ENCODE results near the gene AGBL4. TPM values are rescaled to one million over a fixed set of nuclear protein-coding genes. Genes with fewer than 3 reads are reported as not detected.

The AGBL4 gene
- total RNA-seq, 2 donors from 2014 or later, result 0.40 to 5.5 TPM

- Histone ChIP-seq H3K27ac (ENCODE audit: low read depth, low read length) (no peak overlapping the region), H3K9me3 (ENCODE audit: control insufficient read depth, low read length) (peaks cover 10% of the 10 kb centered on the region), H3K36me3 (ENCODE audit: control insufficient read depth, insufficient read depth, low read length) (no peaks in the 10 kb centered on the region), H3K4me1 (ENCODE audit: control insufficient read depth, insufficient read depth, low read length) (no peaks in the 10 kb centered on the region), H3K27me3 (ENCODE audit: control insufficient read depth, insufficient read depth, low read length, poor library complexity, severe bottlenecking) (no peaks in the 10 kb centered on the region), H3K9ac (ENCODE audit: extremely low read depth, low read length, poor library complexity, severe bottlenecking) (no peak overlapping the region), H3K4me3 (ENCODE audit: low read length) (no peak overlapping the region)
- H3K27me3 Mint-ChIP-seq (ENCODE audit: insufficient read depth), result no peaks in the 10 kb centered on the region
- H3K9me3 Mint-ChIP-seq, result peaks cover 16% of the 10 kb centered on the region
- peaks cover 9% of the 10 kb centered on the region for H3K36me3 Mint-ChIP-seq (ENCODE audit: low read depth)
- TF ChIP-seq CTCF (conservative IDR thresholded peaks at IDR 0.05), result no peak
- no peak for DNase-seq
- WGBS, 2 experiments (ENCODE audit: insufficient coverage in 1 of 2, insufficient read length in 1 of 2), result 50 to 61% methylated on average over 2 to 3 of the region's 3 CpGs
- no peak overlapping the region for H3K27ac Mint-ChIP-seq
- H3K4me3 Mint-ChIP-seq, result no peak overlapping the region
- no peaks in the 10 kb centered on the region for H3K4me1 Mint-ChIP-seq
These were observed 1165.4 kb downstream of the AGBL4 start for GRCh38 chr1:48858200-48858920.

GRCh38 chr1:48853006-48853405 lies 1170.7 kb downstream of the AGBL4 start:
- H3K27ac ChIP-seq (ENCODE audit: low read depth, low read length), result no peak overlapping the region
- H3K27me3 ChIP-seq (ENCODE audit: control insufficient read depth, insufficient read depth, low read length, poor library complexity, severe bottlenecking), result no peaks in the 10 kb centered on the region
- no peak overlapping the region for H3K9ac ChIP-seq (ENCODE audit: extremely low read depth, low read length, poor library complexity, severe bottlenecking)
- no peak for TF ChIP-seq CTCF (conservative IDR thresholded peaks at IDR 0.05)
- H3K9me3 ChIP-seq (ENCODE audit: control insufficient read depth, low read length), result no peaks in the 10 kb centered on the region
- Mint-ChIP-seq H3K36me3 (ENCODE audit: low read depth) (no peaks in the 10 kb centered on the region), H3K9me3 (no peaks in the 10 kb centered on the region), H3K27ac (no peak overlapping the region), H3K4me1 (no peaks in the 10 kb centered on the region), H3K27me3 (ENCODE audit: insufficient read depth) (no peaks in the 10 kb centered on the region), H3K4me3 (no peak overlapping the region)
- DNase-seq, result no peak
- H3K36me3 ChIP-seq (ENCODE audit: control insufficient read depth, insufficient read depth, low read length), result no peaks in the 10 kb centered on the region
- no peaks in the 10 kb centered on the region for H3K4me1 ChIP-seq (ENCODE audit: control insufficient read depth, insufficient read depth, low read length)
- no peak overlapping the region for H3K4me3 ChIP-seq (ENCODE audit: low read length)

- no peak overlapping the region for H3K4me3 Mint-ChIP-seq
- Histone ChIP-seq H3K4me1 (ENCODE audit: control insufficient read depth, insufficient read depth, low read length) (no peaks in the 10 kb centered on the region), H3K4me3 (ENCODE audit: low read length) (no peak overlapping the region), H3K36me3 (ENCODE audit: control insufficient read depth, insufficient read depth, low read length) (no peaks in the 10 kb centered on the region), H3K27me3 (ENCODE audit: control insufficient read depth, insufficient read depth, low read length, poor library complexity, severe bottlenecking) (no peaks in the 10 kb centered on the region), H3K9me3 (ENCODE audit: control insufficient read depth, low read length) (no peaks in the 10 kb centered on the region), H3K9ac (ENCODE audit: extremely low read depth, low read length, poor library complexity, severe bottlenecking) (no peak overlapping the region), H3K27ac (ENCODE audit: low read depth, low read length) (no peak overlapping the region)
- no peak for TF ChIP-seq CTCF (conservative IDR thresholded peaks at IDR 0.05)
- no peaks in the 10 kb centered on the region for H3K9me3 Mint-ChIP-seq
- no peaks in the 10 kb centered on the region for H3K4me1 Mint-ChIP-seq
- 72% methylated on average over 2 of the region's 2 CpGs; no CpG with 5 or more reads in 1 of the 2 experiments for WGBS, 2 experiments (ENCODE audit: insufficient coverage in 1 of 2, insufficient read length in 1 of 2)
- no peaks in the 10 kb centered on the region for H3K27me3 Mint-ChIP-seq (ENCODE audit: insufficient read depth)
- DNase-seq, result no peak
- H3K36me3 Mint-ChIP-seq (ENCODE audit: low read depth), result no peaks in the 10 kb centered on the region
- H3K27ac Mint-ChIP-seq, result no peak overlapping the region
These were observed 1172.1 kb downstream of the AGBL4 start for GRCh38 chr1:48851638-48852037.
